Loucy (cell line): Measurements from ENCODE around the gene DNAJB8.

Experiments
- H2AFZ ChIP-seq: fragments of 200-600 bp; sonication (generic); 2 replicates; pipeline ENCODE4 v1.6.0; 2016; ENCODE audit warnings: antibody characterized with exemption, mild to moderate bottlenecking, low read length, moderate library complexity
- H3F3A ChIP-seq: fragments of 200-600 bp; 2 replicates; pipeline ENCODE4 v1.6.0; 2016; ENCODE audit warnings: antibody characterized with exemption, low read depth, mild to moderate bottlenecking
- H3K27me3 ChIP-seq: fragments of 200-600 bp; sonication (generic); 2 replicates; pipeline ENCODE4 v1.6.1; 2014; ENCODE audit warnings: low read length, mild to moderate bottlenecking; ENCODE audit not compliant: insufficient read depth, poor library complexity, severe bottlenecking
- H3K36me3 ChIP-seq: fragments of 200-600 bp; sonication (generic); 2 replicates; pipeline ENCODE4 v1.6.1; 2016; ENCODE audit warnings: low read length; ENCODE audit not compliant: insufficient read depth
- H3K4me1 ChIP-seq: fragments of 200-600 bp; sonication (generic); 2 replicates; pipeline ENCODE4 v1.5.1; 2014; ENCODE audit warnings: low read length, mild to moderate bottlenecking; ENCODE audit not compliant: insufficient read depth, poor library complexity, severe bottlenecking
- H3K4me2 ChIP-seq: fragments of 200-600 bp; sonication (generic); 2 replicates; pipeline ENCODE4 v1.6.0; 2014; ENCODE audit warnings: antibody characterized with exemption, low read length, low read depth, mild to moderate bottlenecking; ENCODE audit not compliant: poor library complexity, severe bottlenecking
- H3K4me3 ChIP-seq: fragments of 200-600 bp; sonication (generic); 2 replicates; pipeline ENCODE4 v1.5.1; 2014; ENCODE audit warnings: low read length, mild to moderate bottlenecking, mixed read lengths; ENCODE audit not compliant: poor library complexity, severe bottlenecking
- H3K79me2 ChIP-seq: fragments of 200-600 bp; sonication (generic); 2 replicates; pipeline ENCODE4 v1.6.1; 2014; ENCODE audit warnings: low read length; ENCODE audit not compliant: insufficient read depth
- H3K9ac ChIP-seq: fragments of 200-600 bp; sonication (generic); 2 replicates; pipeline ENCODE4 v1.6.0; 2014; ENCODE audit warnings: mild to moderate bottlenecking, low read depth, low read length, moderate library complexity; ENCODE audit not compliant: poor library complexity, severe bottlenecking
- H3K9me2 ChIP-seq: fragments of 200-600 bp; sonication (generic); replicated peaks from 2 replicates; pipeline ENCODE4 v1.6.1; 2016; ENCODE audit warnings: low read depth, low read length, mixed read lengths
- H3K9me3 ChIP-seq: fragments of 200-600 bp; sonication (generic); 2 replicates; pipeline ENCODE4 v1.6.1; 2014; ENCODE audit warnings: mild to moderate bottlenecking, antibody characterized with exemption, low read length, low read depth; ENCODE audit not compliant: insufficient read depth
- H4K20me1 ChIP-seq: fragments of 200-600 bp; sonication (generic); 2 replicates; pipeline ENCODE4 v1.6.0; 2014; ENCODE audit warnings: antibody characterized with exemption, low read length, mild to moderate bottlenecking; ENCODE audit not compliant: insufficient read depth, poor library complexity, severe bottlenecking
- CTCF ChIP-seq: fragments of 200-600 bp; sonication (generic); conservative IDR thresholded peaks from 2 replicates; pipeline ENCODE4 v1.5.1; 2014; ENCODE audit warnings: mild to moderate bottlenecking, antibody characterized with exemption, low read length
- EZH2phosphoT487 ChIP-seq: fragments of 200-600 bp; IDR thresholded peaks from 2 replicates; pipeline ENCODE4 v1.6.1; 2018; ENCODE audit warnings: antibody characterized with exemption, mild to moderate bottlenecking, moderate library complexity, borderline replicate concordance

Gene DNAJB8

GRCh38 chr3:128445357-128445756 is 21.3 kb downstream of the DNAJB8 start:
- Histone ChIP-seq H2AFZ (no peak overlapping the region), H3F3A (no peaks in the 10 kb centered on the region), H3K9me2 (no peaks in the 10 kb centered on the region), H3K9ac (no peak overlapping the region), H3K9me3 (no peaks in the 10 kb centered on the region), H3K27me3 (no peaks in the 10 kb centered on the region), H3K4me3 (no peak overlapping the region), H3K4me2 (no peak overlapping the region), H3K4me1 (peaks cover 16% of the 10 kb centered on the region), H4K20me1 (no peaks in the 10 kb centered on the region), H3K36me3 (no peaks in the 10 kb centered on the region), H3K79me2 (no peaks in the 10 kb centered on the region)
- TF ChIP-seq EZH2phosphoT487 (no peak), CTCF (no peak)

GRCh38 chr3:128443771-128444170 is 22.9 kb downstream of the DNAJB8 start:
- H3K27me3 ChIP-seq, result no peaks in the 10 kb centered on the region
- H3K9ac ChIP-seq, result no peak overlapping the region
- no peak overlapping the region for H3K4me2 ChIP-seq
- H3F3A ChIP-seq, result no peaks in the 10 kb centered on the region
- H3K4me1 ChIP-seq, result peaks cover 12% of the 10 kb centered on the region
- no peaks in the 10 kb centered on the region for H3K9me3 ChIP-seq
- H4K20me1 ChIP-seq, result no peaks in the 10 kb centered on the region
- no peaks in the 10 kb centered on the region for H3K79me2 ChIP-seq
- H3K9me2 ChIP-seq, result no peaks in the 10 kb centered on the region
- no peaks in the 10 kb centered on the region for H3K36me3 ChIP-seq
- no peak overlapping the region for H2AFZ ChIP-seq
- no peak overlapping the region for H3K4me3 ChIP-seq
- TF ChIP-seq CTCF, result no peak
- TF ChIP-seq EZH2phosphoT487, result no peak

DNA sequence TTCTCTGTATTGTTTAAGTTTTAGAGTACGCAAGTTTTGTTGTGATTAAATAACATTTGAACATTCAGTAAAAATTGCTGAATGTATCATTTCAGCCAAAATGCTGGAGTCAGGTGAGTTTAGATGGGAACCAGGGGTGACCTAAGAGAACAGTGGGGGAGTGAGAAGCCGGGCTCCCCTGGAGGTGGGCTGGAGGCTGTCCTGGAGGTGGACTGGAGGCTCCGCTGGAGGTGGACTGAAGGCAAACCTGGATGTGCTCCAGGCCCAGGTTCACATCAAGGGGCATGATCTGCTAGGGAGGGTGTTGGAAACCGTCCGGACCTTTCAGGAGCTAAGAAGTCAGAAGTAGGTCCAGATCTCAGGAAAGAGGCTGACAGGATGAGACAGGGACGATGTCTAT is 23.7 kb downstream of the DNAJB8 start:
- Histone ChIP-seq H3K9me3 (no peaks in the 10 kb centered on the region), H3K4me1 (peaks cover 8% of the 10 kb centered on the region), H3K36me3 (no peaks in the 10 kb centered on the region), H3F3A (no peaks in the 10 kb centered on the region), H3K9me2 (no peaks in the 10 kb centered on the region), H2AFZ (no peak overlapping the region), H4K20me1 (no peaks in the 10 kb centered on the region), H3K4me2 (no peak overlapping the region), H3K79me2 (no peaks in the 10 kb centered on the region), H3K9ac (no peak overlapping the region), H3K27me3 (no peaks in the 10 kb centered on the region), H3K4me3 (no peak overlapping the region)
- TF ChIP-seq EZH2phosphoT487, result no peak
- TF ChIP-seq CTCF, result no peak
